Fibroblast of skin of right biceps (primary cell): ENCODE measurements around the gene CIROP.
"Not testable (repeated sequence)": the region's sequence is repeated elsewhere in the genome, so short reads cannot be mapped to it uniquely, and the experiment has no call there.

Experiments used
- DNase-seq: peaks from one replicate; pipeline ENCODE4 v3.0.0-alpha.2; 2013

CIROP gene

GRCh38 chr14:23113431-23114119 is 8.8 kb upstream of the CIROP start:
- no peak for DNase-seq

GRCh38 chr14:23112359-23113178 is 7.8 kb upstream of the CIROP start:
- no peak for DNase-seq

- no peak for DNase-seq
These were observed 6.0 kb upstream of the CIROP start for GRCh38 chr14:23110579-23111365.

- DNase-seq = no peak
These were observed 5.0 kb upstream of the CIROP start for GRCh38 chr14:23109769-23110168.

GRCh38 chr14:23108169-23108568 is 3.4 kb upstream of the CIROP start:
- DNase-seq = not testable (repeated sequence)

GRCh38 chr14:23107620-23108019 is 2.8 kb upstream of the CIROP start:
- DNase-seq = not testable (repeated sequence)

- no peak for DNase-seq
These were observed 1.9 kb upstream of the CIROP start for GRCh38 chr14:23106747-23107045.

- no peak for DNase-seq
These were observed 597 bp upstream of the CIROP start for GRCh38 chr14:23105348-23105824.

- DNase-seq = no peak
These were observed 659 bp downstream of the CIROP start for GRCh38 chr14:23104070-23104590.

GRCh38 chr14:23103581-23103980 is 1.2 kb downstream of the CIROP start:
- no peak for DNase-seq

- no peak for DNase-seq
These were observed 2.0 kb downstream of the CIROP start for GRCh38 chr14:23102801-23103200.

- DNase-seq = no peak
These were observed 2.7 kb downstream of the CIROP start for GRCh38 chr14:23101986-23102625.

- DNase-seq = no peak
These were observed 3.4 kb downstream of the CIROP start for GRCh38 chr14:23101213-23101970.

- no peak for DNase-seq
These were observed 5.5 kb downstream of the CIROP start for GRCh38 chr14:23099212-23099861.

- DNase-seq = no peak
These were observed 7.0 kb downstream of the CIROP start for GRCh38 chr14:23097786-23098185.

GRCh38 chr14:23095196-23096108 is 9.3 kb downstream of the CIROP start, which contains the start of gene C14orf119:
Gene C14orf119, plus strand, starts transcription at chr14:23095505. Its CDS starts 2,154 bp downstream, at chr14:23097659.
- DNase-seq = peak; percentile 99

GRCh38 chr14:23094666-23095195 is 10.1 kb downstream of the CIROP start, which contains the start of gene ACIN1:
Gene ACIN1, minus strand, starts transcription at chr14:23095136. Its CDS starts 24 bp downstream, at chr14:23095112.
- DNase-seq = peak; percentile 91

GRCh38 chr14:23093991-23094665 is 10.7 kb downstream of the CIROP start:
- no peak for DNase-seq

- no peak for DNase-seq
These were observed 11.3 kb downstream of the CIROP start for GRCh38 chr14:23093526-23093925.
